ENCODE results near the gene CCP110. TPM values are rescaled to one million over a fixed set of nuclear protein-coding genes. Genes with fewer than 3 reads are reported as not detected.

The CCP110 gene
- total RNA-seq, 2 experiments from 2014 or later: 22.6 to 38.4 TPM

- no peak for DNase-seq (ENCODE audit: low spot score)
- Histone ChIP-seq H3K4me2 (ENCODE audit: low read length) (no peak overlapping the region), H3K4me3 (ENCODE audit: low read depth, low read length, poor library complexity, severe bottlenecking) (no peak overlapping the region), H3K9me2 (ENCODE audit: insufficient read depth, low read length) (no peaks in the 10 kb centered on the region), H3K27ac (ENCODE audit: low read depth, low read length, poor library complexity, severe bottlenecking) (no peak overlapping the region), H2AFZ (ENCODE audit: low read length) (no peak overlapping the region), H4K20me1 (ENCODE audit: insufficient read depth, low read length) (no peaks in the 10 kb centered on the region; the same call in 1 of the 2 replicates), H3K9me3 (ENCODE audit: low read length) (no peaks in the 10 kb centered on the region), H3K79me2 (ENCODE audit: insufficient read depth, low read depth, low read length) (peaks cover 43% of the 10 kb centered on the region), H3K36me3 (ENCODE audit: insufficient read depth, low read length) (peaks cover 69% of the 10 kb centered on the region), H3K4me1 (ENCODE audit: insufficient read depth, low read length, poor library complexity, severe bottlenecking) (peaks cover 18% of the 10 kb centered on the region)
- intact Hi-C loops (cut with micrococcal nuclease; ENCODE audit: unreplicated experiment): no loop called here
- TF ChIP-seq CTCF (conservative IDR thresholded peaks at IDR 0.05; ENCODE audit: low read length) (no peak), EZH2phosphoT487 (IDR thresholded peaks at IDR 0.05; ENCODE audit: borderline replicate concordance, low read depth, low read length) (no peak)
- CTCF ChIA-PET (ENCODE audit: unreplicated experiment): no interaction called here
- POLR2A ChIA-PET: no interaction called here
- no TSS peak for BruUV-seq (replicated peaks)
Measured at GRCh38 chr16:19528666-19529065, 4.9 kb downstream of the CCP110 start.

- Histone ChIP-seq H4K20me1 (ENCODE audit: insufficient read depth, low read length) (no peaks in the 10 kb centered on the region), H3K4me3 (ENCODE audit: low read depth, low read length, poor library complexity, severe bottlenecking) (no peak overlapping the region), H3K27ac (ENCODE audit: low read depth, low read length, poor library complexity, severe bottlenecking) (no peak overlapping the region), H2AFZ (ENCODE audit: low read length) (no peak overlapping the region), H3K4me1 (ENCODE audit: insufficient read depth, low read length, poor library complexity, severe bottlenecking) (no peaks in the 10 kb centered on the region), H3K9me3 (ENCODE audit: low read length) (no peaks in the 10 kb centered on the region), H3K36me3 (ENCODE audit: insufficient read depth, low read length) (peaks cover 94% of the 10 kb centered on the region), H3K4me2 (ENCODE audit: low read length) (no peak overlapping the region), H3K79me2 (ENCODE audit: insufficient read depth, low read depth, low read length) (peaks cover 6% of the 10 kb centered on the region; the same call in 1 of the 2 replicates), H3K9me2 (ENCODE audit: insufficient read depth, low read length) (no peaks in the 10 kb centered on the region)
- ChIA-PET CTCF (ENCODE audit: unreplicated experiment) (no interaction called here), POLR2A (no interaction called here)
- intact Hi-C loops (cut with micrococcal nuclease; ENCODE audit: unreplicated experiment): no loop called here
- no peak for DNase-seq (ENCODE audit: low spot score)
- no TSS peak for BruUV-seq (replicated peaks)
- TF ChIP-seq EZH2phosphoT487 (IDR thresholded peaks at IDR 0.05; ENCODE audit: borderline replicate concordance, low read depth, low read length): no peak
- no peak for TF ChIP-seq CTCF (conservative IDR thresholded peaks at IDR 0.05; ENCODE audit: low read length)
Measured at GRCh38 chr16:19532601-19533000, 8.9 kb downstream of the CCP110 start.

- no peaks in the 10 kb centered on the region for H4K20me1 ChIP-seq (ENCODE audit: insufficient read depth, low read length)
- CTCF ChIA-PET (ENCODE audit: unreplicated experiment): no interaction called here
- no peak overlapping the region for H3K4me3 ChIP-seq (ENCODE audit: low read depth, low read length, poor library complexity, severe bottlenecking)
- no TSS peak for BruUV-seq (replicated peaks)
- H2AFZ ChIP-seq (ENCODE audit: low read length): no peak overlapping the region
- no peak overlapping the region for H3K27ac ChIP-seq (ENCODE audit: low read depth, low read length, poor library complexity, severe bottlenecking)
- no peaks in the 10 kb centered on the region for H3K4me1 ChIP-seq (ENCODE audit: insufficient read depth, low read length, poor library complexity, severe bottlenecking)
- no peaks in the 10 kb centered on the region for H3K9me3 ChIP-seq (ENCODE audit: low read length)
- TF ChIP-seq EZH2phosphoT487 (IDR thresholded peaks at IDR 0.05; ENCODE audit: borderline replicate concordance, low read depth, low read length) (no peak), CTCF (conservative IDR thresholded peaks at IDR 0.05; ENCODE audit: low read length) (no peak)
- intact Hi-C loops (cut with micrococcal nuclease; ENCODE audit: unreplicated experiment): no loop called here
- H3K9me2 ChIP-seq (ENCODE audit: insufficient read depth, low read length): no peaks in the 10 kb centered on the region
- peaks cover 93% of the 10 kb centered on the region for H3K36me3 ChIP-seq (ENCODE audit: insufficient read depth, low read length)
- POLR2A ChIA-PET: interaction anchor here (1.0 to 1.6 kb wide), 2 partner anchors 11 to 15 kb away, joined by 3 read pairs; partner anchors contain the start of gene VPS35L
- H3K4me2 ChIP-seq (ENCODE audit: low read length): no peak overlapping the region
- H3K79me2 ChIP-seq (ENCODE audit: insufficient read depth, low read depth, low read length): no peaks in the 10 kb centered on the region
- no peak for DNase-seq (ENCODE audit: low spot score)
Measured at GRCh38 chr16:19540241-19540970, 16.7 kb downstream of the CCP110 start.

Measured in OCI-LY7 (cell line).